ENCODE measurements around the gene OCA2. TPM values are rescaled to one million over a fixed set of nuclear protein-coding genes. Genes with fewer than 3 reads are reported as not detected.

Gene OCA2
- total and polyA plus RNA-seq, 2 of the 4 experiments (the other 2 are of a cell fraction), result under 0.01 to 0.03 TPM

DNA sequence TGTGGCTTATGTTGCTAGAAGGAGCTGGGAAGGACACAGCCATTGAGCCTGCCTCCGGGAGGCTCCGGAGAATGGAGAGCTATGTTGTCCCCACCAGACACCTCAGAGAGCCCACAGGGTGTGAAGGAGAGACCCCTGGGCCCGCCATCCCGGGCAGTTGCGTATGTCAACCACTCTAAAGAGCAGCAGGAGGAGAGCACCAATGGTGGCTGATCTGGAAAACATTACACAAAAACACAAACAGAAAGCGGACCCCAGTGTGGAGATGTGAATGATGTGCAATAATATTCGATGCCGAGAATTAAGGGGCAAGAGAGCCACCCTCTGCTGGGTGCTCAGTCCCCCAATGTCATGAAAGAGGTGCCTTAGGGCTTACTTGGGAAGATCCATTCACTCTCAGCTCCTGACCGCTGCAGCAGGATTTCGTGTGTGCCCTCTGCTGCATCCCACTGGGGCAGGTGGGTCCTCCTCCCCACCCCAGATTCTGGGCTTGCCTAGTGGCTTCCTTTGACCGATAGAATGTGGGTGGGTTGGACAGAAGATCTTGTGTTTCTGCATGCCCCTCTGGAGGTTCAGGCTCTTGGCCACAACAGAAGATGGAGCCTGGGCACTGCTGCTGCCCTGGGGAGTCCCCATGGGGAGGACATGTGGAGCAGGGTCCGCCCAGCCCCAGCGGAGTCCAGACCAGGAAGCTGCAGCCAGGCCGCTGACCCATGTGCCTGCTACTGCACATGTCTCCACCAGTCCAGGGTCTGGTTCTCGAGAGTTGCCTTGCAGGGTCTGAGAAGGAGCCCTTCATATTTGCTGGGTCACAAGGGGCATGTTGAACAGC lies 245.3 kb downstream of the OCA2 start (continued):
- TF ChIP-seq RAD21 (IDR thresholded peaks at IDR 0.05; ENCODE audit: low read length), result no peak

- H3K4me3 ChIP-seq (ENCODE audit: insufficient read depth, low read depth, low read length), result no peak overlapping the region
- H2BK20ac ChIP-seq (ENCODE audit: low read depth, low read length), result no peak overlapping the region
- H3K9me3 ChIP-seq (ENCODE audit: control insufficient read depth, insufficient read depth, low read length), result peaks cover 39% of the 10 kb centered on the region
- ATAC-seq (ENCODE audit: low read depth) (no peak), DNase-seq (no peak)
- CTCF ChIA-PET, result no interaction called here
- H4K20me1 ChIP-seq (ENCODE audit: insufficient read depth, low read length), result no peaks in the 10 kb centered on the region
- dilution Hi-C loops (cut with HindIII; ENCODE audit: low sequenced_read_pairs, unreplicated experiment), result no loop called here
- H3K36me3 ChIP-seq (ENCODE audit: control insufficient read depth, insufficient read depth, low read length), result no peaks in the 10 kb centered on the region
- H3K4me1 ChIP-seq (ENCODE audit: control insufficient read depth, insufficient read depth, low read length), result no peaks in the 10 kb centered on the region
- no peak overlapping the region for H3K4ac ChIP-seq (ENCODE audit: low read depth, low read length)
- no peak overlapping the region for H2AFZ ChIP-seq (replicated peaks; ENCODE audit: low read length, poor library complexity)
- TF ChIP-seq POLR2A (IDR thresholded peaks at IDR 0.05; ENCODE audit: low read depth, low read length) (no peak), CHD1 (IDR thresholded peaks at IDR 0.05; ENCODE audit: low read depth, low read length) (no peak), MAFK (IDR thresholded peaks at IDR 0.05; ENCODE audit: low read depth, low read length) (no peak), MXI1 (IDR thresholded peaks at IDR 0.05; ENCODE audit: borderline replicate concordance, low read depth, low read length) (no peak), RCOR1 (IDR thresholded peaks at IDR 0.05; ENCODE audit: insufficient replicate concordance, low read length) (no peak), BHLHE40 (IDR thresholded peaks at IDR 0.05; ENCODE audit: low read depth, low read length) (no peak), CTCF (conservative IDR thresholded peaks at IDR 0.05; ENCODE audit: low read depth, low read length) (no peak), FOS (IDR thresholded peaks at IDR 0.05; ENCODE audit: low read depth, low read length) (no peak), CEBPB (IDR thresholded peaks at IDR 0.05; ENCODE audit: low read depth, low read length) (no peak), USF2 (IDR thresholded peaks at IDR 0.05; ENCODE audit: low read depth, low read length) (no peak)
- TF ChIP-seq, protein P1, sequence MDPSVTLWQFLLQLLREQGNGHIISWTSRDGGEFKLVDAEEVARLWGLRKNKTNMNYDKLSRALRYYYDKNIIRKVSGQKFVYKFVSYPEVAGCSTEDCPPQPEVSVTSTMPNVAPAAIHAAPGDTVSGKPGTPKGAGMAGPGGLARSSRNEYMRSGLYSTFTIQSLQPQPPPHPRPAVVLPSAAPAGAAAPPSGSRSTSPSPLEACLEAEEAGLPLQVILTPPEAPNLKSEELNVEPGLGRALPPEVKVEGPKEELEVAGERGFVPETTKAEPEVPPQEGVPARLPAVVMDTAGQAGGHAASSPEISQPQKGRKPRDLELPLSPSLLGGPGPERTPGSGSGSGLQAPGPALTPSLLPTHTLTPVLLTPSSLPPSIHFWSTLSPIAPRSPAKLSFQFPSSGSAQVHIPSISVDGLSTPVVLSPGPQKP (IDR thresholded peaks at IDR 0.05; ENCODE audit: borderline replicate concordance, low read depth, low read length), result no peak
- no peak overlapping the region for H3K14ac ChIP-seq (replicated peaks; ENCODE audit: low read depth, low read length)
- H2BK5ac ChIP-seq (ENCODE audit: low read depth, low read length, poor library complexity, severe bottlenecking), result no peak overlapping the region
- intact Hi-C loops (cut with micrococcal nuclease), result no loop called here
- H3K9ac ChIP-seq (ENCODE audit: low read depth, low read length), result no peak overlapping the region
- no peak overlapping the region for H4K8ac ChIP-seq (ENCODE audit: low read depth in 2 of 2, low read length in 2 of 2)
- no peak overlapping the region for H3K27ac ChIP-seq (ENCODE audit: insufficient read depth, low read length)
- H3K56ac ChIP-seq (ENCODE audit: extremely low read depth, insufficient read depth, low read length), result no peak overlapping the region
- H2BK120ac ChIP-seq (ENCODE audit: low read depth, low read length), result no peak overlapping the region
- in situ Hi-C loops (cut with MboI; ENCODE audit: low sequenced_read_pairs), result no loop called here
- H2BK15ac ChIP-seq (ENCODE audit: low read depth, low read length), result no peak overlapping the region
- no peaks in the 10 kb centered on the region for H3K9me1 ChIP-seq (ENCODE audit: insufficient read depth, low read length)
- no peak overlapping the region for H2AK9ac ChIP-seq (replicated peaks; ENCODE audit: low read depth, low read length, poor library complexity)
- no peak overlapping the region for H4K91ac ChIP-seq (ENCODE audit: insufficient read depth, low read depth, low read length)
- H3K27me3 ChIP-seq (ENCODE audit: control insufficient read depth, insufficient read depth, low read length), result no peaks in the 10 kb centered on the region
- POLR2A ChIA-PET (ENCODE audit: unreplicated experiment), result no interaction called here
- H4K5ac ChIP-seq (ENCODE audit: low read depth, low read length), result no peak overlapping the region
- no peak overlapping the region for H3K23ac ChIP-seq (ENCODE audit: low read depth, low read length)
- BruUV-seq (replicated peaks), result no TSS peak
- H3K4me2 ChIP-seq (ENCODE audit: low read depth, low read length), result no peak overlapping the region
- no peak overlapping the region for H3K18ac ChIP-seq (ENCODE audit: low read depth, low read length)
- no peaks in the 10 kb centered on the region for H3K79me1 ChIP-seq (ENCODE audit: low read depth in 1 of 2, low read length in 2 of 2)
- no CpG with 5 or more reads among the region's 4 CpGs for WGBS, 2 experiments (ENCODE audit: extremely low coverage in 2 of 2, insufficient read length in 1 of 2)
- no peak overlapping the region for H2AK5ac ChIP-seq (ENCODE audit: low read depth, low read length)
These were observed 247.3 kb downstream of the OCA2 start for GRCh38 chr15:27851858-27852210.

All from IMR-90 (cell line).